Hepatocyte (in vitro differentiated cells): ENCODE data around the gene RCL1. TPM values are rescaled to one million over a fixed set of nuclear protein-coding genes. Genes with fewer than 3 reads are reported as not detected.
A peak's percentile ranks its signal among the peaks of the same experiment; 100 is the strongest.

Source experiments
- DNase-seq: peaks from one replicate; pipeline ENCODE4 v3.0.0-alpha.2; 2016; ENCODE audit warnings: low spot score
- H2AFZ ChIP-seq: fragments of 200-600 bp; sonication (generic); 2 replicates; pipeline ENCODE4 v1.6.0; 2016; ENCODE audit warnings: antibody characterized with exemption, mild to moderate bottlenecking
- H3K27ac ChIP-seq: fragments of 200-600 bp; sonication (generic); 2 replicates; pipeline ENCODE4 v1.5.1; 2016; ENCODE audit warnings: mild to moderate bottlenecking
- H3K27me3 ChIP-seq: fragments of 200-600 bp; sonication (generic); 2 replicates; pipeline ENCODE4 v1.6.1; 2016
- H3K36me3 ChIP-seq: fragments of 200-600 bp; sonication (generic); replicated peaks from 2 replicates; pipeline ENCODE4 v1.5.1; 2016; ENCODE audit warnings: low read depth; ENCODE audit not compliant: insufficient read depth
- H3K4me1 ChIP-seq: fragments of 200-600 bp; sonication (generic); 2 replicates; pipeline ENCODE4 v1.5.1; 2016; ENCODE audit warnings: mild to moderate bottlenecking, moderate library complexity; ENCODE audit not compliant: insufficient read depth
- H3K4me2 ChIP-seq: fragments of 200-600 bp; sonication (generic); 2 replicates; pipeline ENCODE4 v1.6.0; 2016
- H3K4me3 ChIP-seq: fragments of 200-600 bp; sonication (generic); 2 replicates; pipeline ENCODE4 v1.5.1; 2016; ENCODE audit warnings: mild to moderate bottlenecking
- H3K79me2 ChIP-seq: fragments of 200-600 bp; sonication (generic); 2 replicates; pipeline ENCODE4 v1.6.0; 2017; ENCODE audit warnings: mild to moderate bottlenecking
- H3K9me2 ChIP-seq: fragments of 200-600 bp; sonication (generic); replicated peaks from 2 replicates; pipeline ENCODE4 v1.6.0; 2017; ENCODE audit warnings: mild to moderate bottlenecking; ENCODE audit not compliant: insufficient read depth
- H3K9me3 ChIP-seq: fragments of 200-600 bp; sonication (generic); 2 replicates; pipeline ENCODE4 v1.5.1; 2016; ENCODE audit warnings: low read depth, mild to moderate bottlenecking
- H4K20me1 ChIP-seq: fragments of 200-600 bp; sonication (generic); 2 replicates; pipeline ENCODE4 v1.6.0; 2016; ENCODE audit warnings: mild to moderate bottlenecking; ENCODE audit not compliant: insufficient read depth, poor library complexity, severe bottlenecking
- EZH2 ChIP-seq: fragments of 200-600 bp; sonication (generic); IDR thresholded peaks from 2 replicates; pipeline ENCODE4 v1.6.1; 2016; ENCODE audit warnings: antibody characterized with exemption, mild to moderate bottlenecking, borderline replicate concordance
- EZH2phosphoT487 ChIP-seq: fragments of 200-600 bp; sonication (generic); IDR thresholded peaks from one replicate; pipeline ENCODE4 v1.6.1; 2018; ENCODE audit warnings: antibody characterized with exemption, mild to moderate bottlenecking, low read depth, moderate library complexity; ENCODE audit not compliant: unreplicated experiment, severe bottlenecking
- whole genome bisulfite sequencing: methylation state at CpG from one replicate; pipeline ENCODE4 v1.1.6; 2016; ENCODE audit warnings: low lambda C conversion rate; ENCODE audit errors: missing lambda C conversion rate; 5-methylcytosine and 5-hydroxymethylcytosine counted together
- polyA plus RNA-seq: library from polyadenylated mRNA; unstranded; fragments of >200 nt; fragmentation: Nextera tagmentation; extraction: Ambion mirVana; gene quantifications from 2 replicates; pipeline ENCODE4 v1.2.1, GENCODE V29; 2016
- total RNA-seq: library from RNA; depleted of rRNA; stranded (reverse); fragments of >200 nt; gene quantifications from 2 replicates; pipeline ENCODE4 v1.2.3, GENCODE V29; 2014
- TF ChIP-seq, protein P1 (sequence below): fragments of 200-600 bp; sonication (generic); IDR thresholded peaks from 2 replicates; pipeline ENCODE4 v1.5.1; 2016; ENCODE audit warnings: antibody characterized with exemption, mild to moderate bottlenecking; ENCODE audit not compliant: poor library complexity

Gene RCL1
- total and polyA plus RNA-seq, 2 experiments from 2014 or later: 25.6 to 30.1 TPM

DNA sequence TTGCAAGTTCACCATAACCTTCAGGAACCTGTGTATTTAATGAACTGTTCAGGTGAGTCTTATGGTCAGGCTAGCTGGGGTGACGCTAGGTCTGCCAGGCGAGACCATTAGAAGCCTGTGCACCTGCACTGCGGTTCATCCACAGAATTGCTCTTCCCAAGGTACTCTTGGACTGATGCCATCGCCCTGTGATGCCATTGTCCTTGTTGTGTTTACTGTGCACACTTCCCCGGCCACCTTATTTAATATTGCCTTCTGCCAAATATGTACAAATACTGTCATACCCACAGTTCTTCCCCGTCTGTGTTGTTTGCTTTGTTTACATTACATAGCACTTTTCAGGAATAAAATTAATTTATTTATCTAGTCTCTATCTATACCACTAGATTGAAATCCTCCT lies 66.3 kb downstream of the RCL1 start:
- H2AFZ ChIP-seq: no peak overlapping the region
- DNase-seq: no peak
- H4K20me1 ChIP-seq: no peaks in the 10 kb centered on the region
- H3K9me2 ChIP-seq: no peaks in the 10 kb centered on the region
- H3K79me2 ChIP-seq: no peaks in the 10 kb centered on the region
- WGBS: 97% methylated on average over 6 of the region's 6 CpGs
- TF ChIP-seq EZH2: no peak
- TF ChIP-seq, protein P1, sequence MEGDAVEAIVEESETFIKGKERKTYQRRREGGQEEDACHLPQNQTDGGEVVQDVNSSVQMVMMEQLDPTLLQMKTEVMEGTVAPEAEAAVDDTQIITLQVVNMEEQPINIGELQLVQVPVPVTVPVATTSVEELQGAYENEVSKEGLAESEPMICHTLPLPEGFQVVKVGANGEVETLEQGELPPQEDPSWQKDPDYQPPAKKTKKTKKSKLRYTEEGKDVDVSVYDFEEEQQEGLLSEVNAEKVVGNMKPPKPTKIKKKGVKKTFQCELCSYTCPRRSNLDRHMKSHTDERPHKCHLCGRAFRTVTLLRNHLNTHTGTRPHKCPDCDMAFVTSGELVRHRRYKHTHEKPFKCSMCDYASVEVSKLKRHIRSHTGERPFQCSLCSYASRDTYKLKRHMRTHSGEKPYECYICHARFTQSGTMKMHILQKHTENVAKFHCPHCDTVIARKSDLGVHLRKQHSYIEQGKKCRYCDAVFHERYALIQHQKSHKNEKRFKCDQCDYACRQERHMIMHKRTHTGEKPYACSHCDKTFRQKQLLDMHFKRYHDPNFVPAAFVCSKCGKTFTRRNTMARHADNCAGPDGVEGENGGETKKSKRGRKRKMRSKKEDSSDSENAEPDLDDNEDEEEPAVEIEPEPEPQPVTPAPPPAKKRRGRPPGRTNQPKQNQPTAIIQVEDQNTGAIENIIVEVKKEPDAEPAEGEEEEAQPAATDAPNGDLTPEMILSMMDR: no peak
- TF ChIP-seq EZH2phosphoT487: no peak
- no peak overlapping the region for H3K4me3 ChIP-seq
- no peak overlapping the region for H3K4me2 ChIP-seq
- no peak overlapping the region for H3K27ac ChIP-seq
- H3K36me3 ChIP-seq: no peaks in the 10 kb centered on the region
- peaks cover 11% of the 10 kb centered on the region for H3K4me1 ChIP-seq
- no peaks in the 10 kb centered on the region for H3K9me3 ChIP-seq
- H3K27me3 ChIP-seq: no peaks in the 10 kb centered on the region

DNA sequence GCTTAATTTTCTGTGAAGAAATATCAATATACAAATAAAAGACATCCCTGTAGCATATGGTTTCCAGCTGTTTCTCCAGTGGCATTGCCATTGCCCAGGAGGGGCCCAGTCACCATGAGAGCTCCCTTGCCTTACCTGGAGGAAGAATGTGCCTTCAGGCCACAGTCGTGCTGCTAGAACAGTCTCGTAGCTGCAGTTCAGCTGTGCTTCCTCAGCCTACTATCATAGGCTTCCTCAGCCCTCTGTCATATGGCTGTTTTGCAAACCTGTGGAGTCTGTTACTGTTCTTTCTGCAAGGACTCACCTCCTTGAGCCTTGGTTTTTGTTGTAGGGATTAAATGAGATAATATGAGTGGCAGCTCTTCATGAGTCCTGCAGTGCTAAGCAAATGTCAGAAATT lies 67.6 kb downstream of the RCL1 start:
- no peak for DNase-seq
- H3K9me2 ChIP-seq: no peaks in the 10 kb centered on the region
- no peak overlapping the region for H3K4me3 ChIP-seq
- no peak overlapping the region for H3K4me2 ChIP-seq
- no peak overlapping the region for H2AFZ ChIP-seq
- no peaks in the 10 kb centered on the region for H3K27me3 ChIP-seq
- TF ChIP-seq, protein P1: no peak
- TF ChIP-seq EZH2phosphoT487 (no peak), EZH2 (no peak)
- no peak overlapping the region for H3K27ac ChIP-seq
- peaks cover 11% of the 10 kb centered on the region for H3K4me1 ChIP-seq
- no peaks in the 10 kb centered on the region for H3K36me3 ChIP-seq
- H4K20me1 ChIP-seq: no peaks in the 10 kb centered on the region
- WGBS: 48% methylated on average over 2 of the region's 2 CpGs
- H3K9me3 ChIP-seq: no peaks in the 10 kb centered on the region
- no peaks in the 10 kb centered on the region for H3K79me2 ChIP-seq

DNA sequence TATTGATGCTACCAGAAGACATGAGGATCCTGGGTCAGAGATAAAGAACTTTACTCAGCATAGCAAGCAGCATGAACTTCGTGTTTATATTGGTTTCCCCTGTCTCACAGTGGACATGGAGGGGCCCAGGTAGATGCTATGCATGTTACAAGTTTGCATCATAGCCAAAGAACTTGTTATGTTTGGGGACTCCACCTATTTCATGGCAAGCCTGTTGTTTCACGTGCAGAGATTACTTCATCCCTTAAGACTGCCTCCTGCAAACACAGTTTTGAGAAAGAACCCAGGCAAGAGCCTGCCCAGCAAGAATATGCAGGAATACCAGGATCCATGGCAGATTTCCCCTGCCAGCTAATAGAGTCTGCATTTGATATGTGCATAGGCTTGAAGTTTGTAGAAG lies 68.4 kb downstream of the RCL1 start:
- Histone ChIP-seq H3K79me2 (no peaks in the 10 kb centered on the region), H2AFZ (no peak overlapping the region), H3K4me1 (peaks cover 11% of the 10 kb centered on the region), H3K36me3 (no peaks in the 10 kb centered on the region), H3K4me2 (no peak overlapping the region), H3K4me3 (no peak overlapping the region), H3K9me2 (no peaks in the 10 kb centered on the region), H3K27me3 (no peaks in the 10 kb centered on the region), H4K20me1 (no peaks in the 10 kb centered on the region), H3K9me3 (no peaks in the 10 kb centered on the region), H3K27ac (peak overlapping the region; percentile 74)
- WGBS: 73% methylated on average over 2 of the region's 2 CpGs
- no peak for DNase-seq
- TF ChIP-seq, protein P1: no peak
- TF ChIP-seq EZH2 (no peak), EZH2phosphoT487 (no peak)
